ENCODE data around the gene GRIA3. TPM values are rescaled to one million over a fixed set of nuclear protein-coding genes. Genes with fewer than 3 reads are reported as not detected.

GRIA3 gene
- total RNA-seq, 1 donor from 2014 or later = not detected

DNA sequence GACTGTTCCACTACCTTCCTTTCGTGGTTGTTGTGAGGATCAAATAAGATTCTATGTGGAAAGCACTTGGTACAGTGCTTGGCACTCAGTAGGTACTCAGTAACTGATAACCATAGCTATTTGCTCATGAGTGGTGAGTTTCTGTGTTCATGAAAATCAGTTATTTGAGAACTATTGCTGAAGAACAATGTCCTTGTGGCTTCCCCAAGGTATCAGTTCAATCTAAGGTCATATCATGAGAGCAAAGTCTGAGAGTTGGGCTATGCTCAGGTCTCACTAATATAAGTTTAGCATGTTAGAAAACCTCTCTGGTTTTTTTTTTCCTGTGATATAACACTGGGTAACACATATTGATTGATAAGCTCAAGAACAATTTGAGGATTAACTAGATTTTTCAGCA is 147.8 kb downstream of the GRIA3 start:
- TF ChIP-seq, protein P1, sequence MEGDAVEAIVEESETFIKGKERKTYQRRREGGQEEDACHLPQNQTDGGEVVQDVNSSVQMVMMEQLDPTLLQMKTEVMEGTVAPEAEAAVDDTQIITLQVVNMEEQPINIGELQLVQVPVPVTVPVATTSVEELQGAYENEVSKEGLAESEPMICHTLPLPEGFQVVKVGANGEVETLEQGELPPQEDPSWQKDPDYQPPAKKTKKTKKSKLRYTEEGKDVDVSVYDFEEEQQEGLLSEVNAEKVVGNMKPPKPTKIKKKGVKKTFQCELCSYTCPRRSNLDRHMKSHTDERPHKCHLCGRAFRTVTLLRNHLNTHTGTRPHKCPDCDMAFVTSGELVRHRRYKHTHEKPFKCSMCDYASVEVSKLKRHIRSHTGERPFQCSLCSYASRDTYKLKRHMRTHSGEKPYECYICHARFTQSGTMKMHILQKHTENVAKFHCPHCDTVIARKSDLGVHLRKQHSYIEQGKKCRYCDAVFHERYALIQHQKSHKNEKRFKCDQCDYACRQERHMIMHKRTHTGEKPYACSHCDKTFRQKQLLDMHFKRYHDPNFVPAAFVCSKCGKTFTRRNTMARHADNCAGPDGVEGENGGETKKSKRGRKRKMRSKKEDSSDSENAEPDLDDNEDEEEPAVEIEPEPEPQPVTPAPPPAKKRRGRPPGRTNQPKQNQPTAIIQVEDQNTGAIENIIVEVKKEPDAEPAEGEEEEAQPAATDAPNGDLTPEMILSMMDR (IDR thresholded peaks at IDR 0.05) = no peak
- no peak for ATAC-seq
- intact Hi-C loops (cut with DNase I) = no loop called here
- Histone ChIP-seq H3K4me3 (no peak overlapping the region), H3K27ac (no peak overlapping the region), H3K9me3 (no peaks in the 10 kb centered on the region), H3K4me1 (no peaks in the 10 kb centered on the region), H3K27me3 (no peaks in the 10 kb centered on the region), H3K36me3 (no peaks in the 10 kb centered on the region)
- no peak for DNase-seq

DNA sequence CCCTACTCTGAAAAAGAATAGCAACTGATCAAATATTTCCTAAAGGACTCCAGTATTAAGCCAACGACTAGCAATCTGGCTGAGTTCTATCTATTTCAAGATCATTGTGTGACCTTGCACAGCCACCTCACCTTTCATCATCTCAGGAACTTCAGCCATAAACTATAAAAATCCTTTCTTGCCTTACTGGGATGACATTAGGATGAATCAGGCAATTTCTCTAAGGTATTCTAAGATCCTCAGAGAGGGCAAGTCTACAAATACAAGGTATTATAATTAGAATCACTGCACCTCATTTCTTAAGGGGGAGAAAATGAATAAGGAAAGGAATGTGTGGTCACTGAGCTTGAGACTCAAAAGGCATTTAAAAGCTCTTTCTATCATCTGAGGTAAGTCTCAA is 152.6 kb downstream of the GRIA3 start:
- Histone ChIP-seq H3K4me3 (no peak overlapping the region), H3K9me3 (no peaks in the 10 kb centered on the region), H3K27ac (no peak overlapping the region), H3K36me3 (no peaks in the 10 kb centered on the region), H3K4me1 (no peaks in the 10 kb centered on the region), H3K27me3 (no peaks in the 10 kb centered on the region)
- DNase-seq (no peak), ATAC-seq (no peak)
- intact Hi-C loops (cut with DNase I) = no loop called here
- TF ChIP-seq, protein P1 (IDR thresholded peaks at IDR 0.05) = no peak

DNA sequence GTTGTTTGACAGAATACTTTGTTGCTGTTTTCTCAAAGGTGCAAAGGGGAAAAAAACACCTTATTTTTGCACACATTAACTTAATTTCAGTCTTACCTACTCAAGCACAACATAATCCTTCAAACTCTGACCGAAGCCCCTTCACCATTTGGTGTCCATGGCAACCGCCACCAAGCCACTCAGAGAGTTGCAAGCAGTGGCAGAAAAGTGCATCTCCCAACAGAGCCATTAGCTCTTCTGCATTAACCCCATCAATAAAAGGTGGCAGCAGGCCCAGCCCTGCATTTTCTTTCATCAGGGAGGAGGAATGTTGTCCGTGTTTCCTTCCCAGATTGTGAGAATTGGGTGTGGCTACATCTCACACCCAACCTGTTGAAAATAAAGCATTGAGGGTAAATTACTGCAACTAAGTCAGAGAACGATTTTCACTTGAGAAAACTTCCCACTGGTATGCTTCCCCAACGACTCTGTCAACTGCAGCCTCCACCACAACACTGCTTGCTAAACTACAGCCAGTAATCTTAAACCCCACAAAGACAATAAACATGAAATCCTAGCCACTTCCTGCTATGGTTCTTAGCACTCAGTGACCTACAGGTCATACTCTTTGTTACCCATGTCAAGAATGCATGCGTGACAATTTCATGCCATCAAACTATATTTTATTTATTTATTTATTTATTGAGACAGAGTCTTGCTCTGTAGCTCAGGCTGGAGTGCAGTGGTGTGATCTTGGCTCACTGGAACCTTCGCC is 154.0 kb downstream of the GRIA3 start:
- no peaks in the 10 kb centered on the region for H3K36me3 ChIP-seq
- no peak overlapping the region for H3K27ac ChIP-seq
- H3K27me3 ChIP-seq = no peaks in the 10 kb centered on the region
- H3K4me1 ChIP-seq = no peaks in the 10 kb centered on the region
- ATAC-seq = no peak
- H3K4me3 ChIP-seq = no peak overlapping the region
- intact Hi-C loops (cut with DNase I) = no loop called here
- no peak for DNase-seq
- TF ChIP-seq, protein P1 (IDR thresholded peaks at IDR 0.05) = no peak
- H3K9me3 ChIP-seq = no peaks in the 10 kb centered on the region

DNA sequence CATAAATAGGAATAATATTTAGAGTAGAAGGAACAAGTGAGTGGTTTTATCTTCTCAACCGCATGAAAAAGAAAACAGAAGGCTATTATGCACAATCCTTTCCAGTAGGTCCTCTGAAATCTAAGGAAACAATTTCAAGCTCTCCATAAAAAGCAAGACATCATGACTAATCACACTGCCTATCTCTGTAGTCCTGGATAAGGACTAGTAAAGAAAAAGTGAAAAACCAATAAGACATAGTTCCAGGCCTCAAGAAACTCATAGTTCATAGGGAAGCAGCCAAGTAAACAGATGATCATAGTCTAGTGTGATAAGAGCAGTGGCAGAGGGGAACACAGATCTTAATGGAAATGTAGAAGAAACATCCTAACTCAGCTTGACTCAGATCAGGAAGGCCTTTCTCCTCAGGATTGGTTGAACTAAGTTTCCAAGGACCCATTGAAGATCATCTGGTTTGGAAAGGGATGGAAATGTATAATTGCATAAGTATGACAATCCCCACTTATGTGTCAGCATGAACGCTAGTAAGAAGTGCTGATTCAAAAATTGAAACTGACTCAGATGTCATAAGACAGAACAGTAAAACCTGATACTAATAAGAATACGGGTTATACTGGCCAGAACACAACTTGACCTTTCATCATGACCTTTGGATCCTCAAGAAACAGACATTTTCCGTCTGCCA is 155.3 kb downstream of the GRIA3 start:
- no peak overlapping the region for H3K27ac ChIP-seq
- H3K27me3 ChIP-seq = no peaks in the 10 kb centered on the region
- H3K36me3 ChIP-seq = no peaks in the 10 kb centered on the region
- intact Hi-C loops (cut with DNase I) = no loop called here
- ATAC-seq (no peak), DNase-seq (no peak)
- H3K4me1 ChIP-seq = no peaks in the 10 kb centered on the region
- TF ChIP-seq, protein P1 (IDR thresholded peaks at IDR 0.05) = no peak
- no peaks in the 10 kb centered on the region for H3K9me3 ChIP-seq
- H3K4me3 ChIP-seq = no peak overlapping the region

- no peak for ATAC-seq
- intact Hi-C loops (cut with DNase I) = no loop called here
- Histone ChIP-seq H3K9me3 (no peaks in the 10 kb centered on the region), H3K4me3 (no peak overlapping the region), H3K27ac (no peak overlapping the region), H3K36me3 (no peaks in the 10 kb centered on the region), H3K4me1 (no peaks in the 10 kb centered on the region), H3K27me3 (no peaks in the 10 kb centered on the region)
- no peak for DNase-seq
- TF ChIP-seq, protein P1 (IDR thresholded peaks at IDR 0.05) = no peak
These were observed 156.6 kb downstream of the GRIA3 start for GRCh38 chrX:123340696-123341095.

Measured in upper lobe of right lung (tissue), 1 donor.